ENCODE data around the gene AHNAK2. TPM values are rescaled to one million over a fixed set of nuclear protein-coding genes. Genes with fewer than 3 reads are reported as not detected.
A peak's percentile ranks its signal among the peaks of the same experiment; 100 is the strongest.

AHNAK2 gene
- total RNA-seq, 1 donor from 2014 or later: 15.7 TPM

DNA sequence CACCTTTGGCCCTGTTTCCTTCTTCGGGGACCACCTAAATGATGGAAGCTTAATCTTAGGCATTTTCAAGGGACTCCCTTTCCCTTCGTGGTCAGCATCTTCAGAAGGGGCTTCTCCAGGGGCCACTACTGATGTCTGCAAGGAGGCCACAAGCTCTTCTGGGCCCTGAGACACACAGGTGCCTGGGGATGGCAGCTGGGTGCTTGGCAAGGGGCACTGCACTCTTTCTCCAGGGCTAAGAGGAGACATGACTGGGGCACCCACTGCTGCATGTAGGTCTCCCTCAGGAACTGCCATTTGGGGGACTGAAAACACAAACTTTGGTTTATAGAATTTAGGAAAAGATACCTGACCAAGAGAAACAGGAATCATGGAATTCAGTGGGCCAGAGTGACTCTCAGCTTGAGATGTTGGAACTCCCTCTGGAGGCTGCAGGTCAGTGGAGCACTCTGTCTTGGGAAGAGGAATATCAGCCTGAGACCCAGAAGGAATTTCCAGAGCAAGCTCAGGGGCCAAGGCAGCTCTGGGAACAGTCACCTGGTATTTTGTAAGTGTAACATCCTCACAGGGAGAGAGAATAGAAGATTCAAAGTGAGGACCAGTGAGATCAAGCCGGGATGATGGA is 37.5 kb downstream of the AHNAK2 start:
- no peak for DNase-seq (ENCODE audit: low spot score)

DNA sequence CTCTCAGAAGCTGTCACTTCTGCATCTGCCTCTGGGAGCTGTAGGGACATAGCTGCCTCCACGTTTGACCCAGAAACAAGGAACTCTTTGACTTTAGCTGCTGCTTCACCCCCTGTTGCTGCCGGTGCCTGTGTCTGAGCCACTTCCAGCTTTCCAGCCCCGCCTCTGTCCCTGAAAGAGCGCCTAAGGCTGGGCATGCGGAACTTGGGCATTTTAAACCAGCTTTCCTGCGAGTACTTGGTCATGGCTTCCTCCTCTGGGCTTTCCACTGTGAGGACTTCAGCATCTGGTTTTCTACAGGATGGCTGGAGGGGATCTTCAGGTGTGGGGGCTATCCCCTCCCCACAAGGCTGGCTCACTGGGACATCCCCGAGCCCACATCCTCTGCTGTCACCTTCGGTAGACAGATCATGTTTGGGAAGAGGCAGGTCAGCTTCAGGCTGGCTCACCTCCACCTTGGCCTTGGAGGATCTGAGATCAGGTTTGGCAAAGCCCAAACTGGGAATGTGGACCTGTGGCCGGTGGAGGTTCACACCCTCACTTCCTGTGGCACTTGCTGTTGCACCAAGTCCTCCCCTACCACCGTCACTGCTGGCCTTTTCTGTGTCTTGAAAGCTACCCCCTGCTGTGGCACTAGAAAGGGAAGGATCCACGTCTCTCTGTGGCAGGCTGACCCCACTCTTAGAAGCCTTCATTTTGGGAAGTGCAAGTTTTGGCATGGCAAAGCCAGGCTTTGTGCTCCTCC is 38.3 kb downstream of the AHNAK2 start:
- DNase-seq (ENCODE audit: low spot score): no peak

DNA sequence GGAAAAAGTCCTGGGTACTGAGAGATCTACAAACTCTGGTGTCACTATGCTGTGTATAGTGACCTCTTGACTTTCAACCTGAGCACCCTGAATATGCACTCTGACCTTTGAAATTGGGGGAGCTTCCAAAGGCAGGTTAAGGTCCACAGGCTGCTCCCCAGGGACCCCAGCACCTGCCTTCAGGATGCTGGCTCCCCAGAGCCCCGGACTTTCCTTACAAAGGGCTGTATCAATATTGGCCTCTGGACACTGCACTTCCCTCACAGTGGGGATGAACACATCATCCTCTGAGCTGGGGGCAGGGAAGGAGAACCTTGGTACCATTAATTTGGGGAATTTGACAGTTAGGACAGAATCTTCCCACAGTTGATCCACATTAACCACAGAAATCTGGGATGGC is 39.2 kb downstream of the AHNAK2 start:
- DNase-seq (ENCODE audit: low spot score): peak; percentile 51

DNA sequence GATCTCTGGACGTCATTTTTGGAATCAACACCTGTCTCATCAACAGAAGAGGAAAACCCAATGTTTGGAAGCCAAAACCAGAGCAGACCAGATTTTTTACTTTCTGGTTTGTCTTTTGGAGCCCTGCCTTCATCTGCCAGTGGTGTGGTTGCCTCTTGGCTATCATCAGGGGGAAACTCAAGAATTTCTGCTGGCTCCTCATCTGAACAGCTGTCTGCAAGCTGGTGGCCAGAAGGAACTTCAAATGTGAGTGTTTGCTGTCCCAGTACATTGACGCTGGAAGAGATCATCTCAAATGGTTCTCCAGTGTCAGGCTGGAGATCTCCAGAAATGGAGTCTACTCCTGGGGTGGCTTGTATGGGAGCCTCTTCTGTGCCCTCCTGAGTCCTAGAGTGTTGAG is 39.7 kb downstream of the AHNAK2 start:
- DNase-seq (ENCODE audit: low spot score): no peak

DNA sequence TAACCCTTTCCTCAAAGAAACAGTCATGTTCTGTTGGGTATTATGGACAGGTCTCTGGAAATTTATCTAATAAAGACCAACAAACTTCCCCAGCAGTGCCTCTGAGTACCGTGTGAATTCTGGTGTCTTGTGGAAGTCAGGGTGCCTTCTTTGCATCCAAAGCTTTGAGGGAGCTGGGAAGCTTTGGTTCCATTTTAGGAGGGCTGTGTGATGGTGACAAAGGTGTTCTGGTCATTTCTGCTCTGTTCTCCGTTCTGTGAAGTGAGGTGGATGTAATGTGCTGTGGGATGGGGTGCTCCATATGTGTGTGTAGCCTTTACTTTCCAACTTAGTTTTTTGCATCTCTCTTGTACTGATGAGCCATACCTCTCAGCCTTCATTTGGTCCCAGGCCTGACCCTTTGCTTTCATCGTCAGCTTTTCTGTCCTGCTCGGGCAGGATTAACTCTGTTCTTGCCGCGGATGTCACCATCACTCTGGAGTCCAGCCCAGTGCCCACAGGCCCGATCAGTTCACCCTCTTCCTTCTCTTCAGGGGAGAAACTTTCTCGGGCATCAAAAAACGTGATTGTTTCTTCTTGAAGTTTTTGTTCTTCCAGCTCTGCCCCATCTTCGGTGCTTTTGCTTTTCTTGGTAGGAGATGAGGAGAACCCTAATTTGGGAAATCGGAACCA is 40.3 kb downstream of the AHNAK2 start:
- DNase-seq (ENCODE audit: low spot score): peak; percentile 60

DNA sequence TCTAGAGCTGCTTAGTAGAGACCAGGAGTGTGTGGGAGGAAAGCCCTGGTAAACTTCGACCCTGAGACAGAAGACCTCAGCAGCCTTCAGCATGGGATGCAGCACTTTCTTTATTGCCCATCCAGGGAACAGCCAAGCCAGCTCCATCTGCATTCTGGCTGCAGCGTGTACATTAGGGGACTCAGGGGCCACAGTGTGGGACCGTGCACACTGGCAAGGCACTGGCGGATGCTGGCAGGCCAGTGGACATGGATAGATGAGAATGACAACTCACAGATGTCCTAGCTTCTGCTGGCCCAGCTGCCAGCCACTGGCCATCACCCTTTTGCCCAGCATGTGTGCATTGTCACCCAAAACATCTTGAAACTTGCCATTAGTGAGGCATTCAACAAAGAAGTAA is 41.0 kb downstream of the AHNAK2 start:
- DNase-seq (ENCODE audit: low spot score): peak; percentile 73

DNA sequence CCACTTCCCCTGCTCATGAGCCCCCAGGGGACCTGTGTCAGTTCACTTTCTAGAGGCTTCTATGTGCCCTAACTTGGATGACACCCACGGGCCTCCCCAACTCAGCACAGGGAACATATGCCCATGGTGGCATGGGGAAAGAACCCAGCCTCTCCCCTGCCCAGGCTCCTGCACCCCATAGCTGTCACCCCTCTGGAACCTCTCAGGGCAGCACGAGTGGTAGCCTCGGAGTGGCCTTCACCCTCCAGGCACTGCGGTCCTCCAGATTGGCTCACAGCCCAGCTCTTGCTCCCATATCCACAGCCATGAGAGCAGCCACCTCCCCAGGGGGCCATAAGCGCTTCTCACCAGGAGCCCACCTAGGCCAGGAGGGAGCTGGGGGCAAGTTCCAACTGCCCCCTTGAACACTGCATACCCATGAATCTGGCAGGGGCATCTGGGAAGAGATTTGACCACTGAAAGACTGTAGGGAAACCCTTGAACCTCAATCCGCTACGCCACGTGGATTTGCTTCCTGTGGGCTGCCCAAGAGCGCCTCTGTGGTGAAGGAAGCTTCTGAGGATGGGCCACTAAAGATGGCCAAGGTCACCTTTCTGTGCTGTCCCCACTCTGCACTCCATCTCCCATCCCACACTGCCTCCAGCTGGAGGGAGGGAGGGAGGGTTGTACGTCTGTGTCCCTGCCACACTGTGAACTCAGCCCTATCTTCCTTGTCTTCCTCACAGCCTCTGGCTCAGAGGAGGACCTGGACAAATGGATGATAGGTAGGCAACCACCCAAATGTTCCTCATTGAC is 41.6 kb downstream of the AHNAK2 start:
- DNase-seq (ENCODE audit: low spot score): peak; percentile 72

DNA sequence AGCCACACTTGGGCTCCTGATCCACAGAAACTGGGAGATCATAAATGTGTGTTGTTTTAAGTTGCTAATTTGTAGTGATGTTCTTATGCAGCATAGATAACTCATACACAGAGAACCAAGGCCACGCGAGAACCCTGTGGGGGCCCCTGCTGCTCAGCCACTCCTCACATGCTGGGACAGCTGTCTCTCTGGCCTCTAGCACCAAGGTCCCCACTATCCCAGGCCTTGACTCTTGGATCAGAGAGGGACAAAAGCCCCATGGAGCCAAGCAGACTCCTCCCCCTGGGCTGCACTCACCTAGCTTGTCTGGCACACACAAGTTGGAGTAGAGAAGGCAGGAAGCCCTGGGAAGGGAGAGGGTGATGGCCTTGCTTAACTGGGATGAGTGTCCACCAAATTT is 42.2 kb downstream of the AHNAK2 start:
- no peak for DNase-seq (ENCODE audit: low spot score)

DNA sequence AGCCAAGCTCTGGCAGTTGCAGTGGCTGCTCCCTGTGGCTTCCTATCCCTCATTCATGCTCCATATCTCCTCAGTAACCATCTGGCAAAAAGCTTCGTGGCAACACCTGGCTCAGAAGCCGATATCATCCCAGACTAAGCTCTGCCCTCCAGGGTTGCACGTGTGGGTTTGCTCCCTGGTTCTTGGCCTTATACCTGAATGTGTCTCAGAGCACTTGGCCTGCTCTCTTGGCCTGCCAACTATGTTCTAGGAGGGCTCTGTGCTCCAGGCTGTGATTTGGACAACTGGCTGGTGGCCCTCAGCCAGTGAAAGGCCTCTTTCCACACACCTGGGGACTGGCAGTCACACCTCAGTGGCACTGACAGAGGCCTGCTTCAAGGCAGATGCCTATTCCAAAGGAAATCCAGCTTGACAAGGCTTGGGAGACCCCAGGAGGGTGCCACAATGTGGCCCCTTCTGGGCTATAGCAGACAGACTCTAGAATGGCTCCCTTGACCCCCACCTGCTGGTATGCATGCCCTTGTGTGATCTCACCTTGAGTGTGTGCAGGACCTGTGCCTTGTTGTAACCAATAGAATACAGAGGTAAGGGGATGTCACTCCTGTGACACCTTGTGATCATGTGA is 43.0 kb downstream of the AHNAK2 start:
- DNase-seq (ENCODE audit: low spot score): peak; percentile 67

DNA sequence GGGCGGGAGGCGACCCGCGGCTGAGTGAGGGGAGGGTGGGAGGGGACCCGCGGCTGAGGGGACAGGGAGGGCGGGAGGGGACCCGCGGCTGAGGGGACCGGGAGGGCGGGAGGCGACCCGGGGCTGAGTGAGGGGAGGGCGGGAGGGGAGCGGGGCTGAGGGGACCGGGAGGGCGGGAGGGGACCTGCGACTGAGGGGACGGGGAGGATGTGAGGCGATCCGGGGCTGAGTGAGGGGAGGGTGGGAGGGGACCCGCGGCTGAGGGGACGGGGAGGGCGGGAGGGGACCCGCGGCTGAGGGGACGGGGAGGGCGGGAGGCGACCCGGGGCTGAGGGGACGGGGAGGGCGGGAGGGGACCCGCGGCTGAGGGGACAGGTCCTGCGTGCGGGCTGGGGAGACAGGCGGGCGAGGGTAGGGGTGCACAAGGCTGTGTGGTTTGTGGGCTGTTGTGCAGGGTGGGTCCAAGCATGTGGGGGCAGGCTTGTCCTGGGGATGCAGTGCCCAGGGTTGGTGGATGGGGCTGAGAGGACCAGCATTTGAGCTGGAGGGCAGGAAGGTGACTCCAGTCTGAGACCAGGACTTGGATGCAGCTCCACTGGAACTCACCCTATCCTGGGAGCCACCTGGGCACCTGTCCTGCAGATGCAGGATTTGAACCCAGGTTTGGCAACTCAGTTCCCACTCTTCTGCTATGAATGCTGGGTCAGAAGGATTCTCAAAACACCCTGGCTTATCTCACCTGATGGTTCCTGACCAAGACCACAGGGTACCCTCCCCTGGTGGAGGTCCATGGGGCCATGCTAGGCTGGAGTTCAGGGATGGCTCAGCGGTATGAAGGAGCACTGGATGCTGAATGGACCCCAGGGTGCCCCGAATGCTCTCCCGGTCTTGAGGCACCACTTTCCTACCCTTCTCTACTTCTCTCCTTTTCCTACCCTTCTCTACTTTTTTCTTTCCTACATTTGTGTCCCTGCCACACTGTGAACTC is 44.1 kb downstream of the AHNAK2 start:
- peak; percentile 89 for DNase-seq (ENCODE audit: low spot score)

DNA sequence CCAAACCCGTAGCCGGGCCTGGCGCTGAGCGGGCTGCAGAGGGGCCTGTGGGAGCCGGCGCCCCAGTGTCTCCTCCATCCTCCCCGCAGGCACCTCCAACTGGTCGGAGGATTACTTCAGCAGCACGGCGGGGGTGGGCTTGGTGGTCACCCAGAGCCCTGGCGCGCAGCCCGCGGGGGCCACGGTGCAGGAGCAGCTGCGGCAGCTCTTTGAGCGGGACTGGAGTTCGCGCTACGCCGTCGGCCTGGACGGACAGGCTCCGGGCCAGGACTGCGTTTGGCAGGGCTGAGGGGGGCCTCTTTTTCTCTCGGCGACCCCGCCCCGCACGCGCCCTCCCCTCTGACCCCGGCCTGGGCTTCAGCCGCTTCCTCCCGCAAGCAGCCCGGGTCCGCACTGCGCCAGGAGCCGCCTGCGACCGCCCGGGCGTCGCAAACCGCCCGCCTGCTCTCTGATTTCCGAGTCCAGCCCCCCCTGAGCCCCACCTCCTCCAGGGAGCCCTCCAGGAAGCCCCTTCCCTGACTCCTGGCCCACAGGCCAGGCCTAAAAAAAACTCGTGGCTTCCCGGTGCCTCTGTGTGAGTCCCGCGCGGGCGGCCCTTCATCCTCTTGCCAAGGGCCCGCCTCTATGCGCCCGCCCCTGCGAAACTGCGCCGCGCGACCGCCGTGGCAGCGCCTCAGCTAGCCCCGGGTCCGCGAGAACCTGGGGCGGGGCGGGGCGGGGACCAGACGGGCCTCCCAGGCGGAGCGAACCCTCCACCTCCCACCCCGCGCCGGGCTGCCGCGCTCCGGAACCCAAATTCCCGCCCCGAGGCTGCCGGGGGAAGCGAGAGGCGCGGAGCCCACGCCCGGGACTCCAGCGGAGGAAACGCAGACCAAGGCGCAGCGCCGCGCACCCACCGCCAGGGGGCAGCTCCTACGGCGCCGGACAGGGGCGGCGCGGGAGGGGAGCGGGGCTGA is 45.2 kb downstream of the AHNAK2 start:
- peak; percentile 97 for DNase-seq (ENCODE audit: low spot score)

DNA sequence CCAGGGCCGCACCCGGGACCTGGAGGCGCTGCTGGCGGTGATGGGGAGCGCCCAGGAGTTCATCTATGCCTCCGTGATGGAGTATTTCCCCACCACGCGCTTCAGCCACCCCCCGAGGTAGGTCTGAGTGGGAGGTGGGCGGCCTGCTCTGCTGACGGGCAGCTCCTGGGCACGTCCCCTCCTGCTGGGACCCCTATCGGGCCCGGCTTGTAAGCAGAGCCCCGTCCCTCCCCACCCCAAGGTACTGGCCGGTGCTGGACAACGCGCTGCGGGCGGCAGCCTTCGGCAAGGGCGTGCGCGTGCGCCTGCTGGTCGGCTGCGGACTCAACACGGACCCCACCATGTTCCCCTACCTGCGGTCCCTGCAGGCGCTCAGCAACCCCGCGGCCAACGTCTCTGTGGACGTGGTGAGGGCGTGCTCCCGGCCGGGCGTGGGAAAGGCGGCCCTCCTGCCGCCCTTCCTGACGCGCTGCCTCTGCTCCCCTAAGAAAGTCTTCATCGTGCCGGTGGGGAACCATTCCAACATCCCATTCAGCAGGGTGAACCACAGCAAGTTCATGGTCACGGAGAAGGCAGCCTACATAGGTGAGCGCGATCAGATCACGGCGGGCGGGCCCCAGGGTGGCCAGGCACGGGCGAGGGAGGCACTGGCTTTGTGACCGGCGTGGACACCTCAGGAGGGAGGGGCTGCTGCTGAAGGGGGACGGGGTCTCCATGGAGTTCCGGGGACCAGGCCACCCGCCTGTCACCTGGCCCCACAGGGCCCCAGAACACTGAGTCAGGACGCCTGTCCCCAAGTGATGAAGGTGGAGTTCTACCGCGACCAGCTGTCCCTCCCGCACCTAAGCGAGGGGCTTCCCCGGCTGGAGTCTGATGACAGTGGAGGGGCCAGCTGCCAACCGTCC is 46.2 kb downstream of the AHNAK2 start:
- peak; percentile 89 for DNase-seq (ENCODE audit: low spot score)

DNA sequence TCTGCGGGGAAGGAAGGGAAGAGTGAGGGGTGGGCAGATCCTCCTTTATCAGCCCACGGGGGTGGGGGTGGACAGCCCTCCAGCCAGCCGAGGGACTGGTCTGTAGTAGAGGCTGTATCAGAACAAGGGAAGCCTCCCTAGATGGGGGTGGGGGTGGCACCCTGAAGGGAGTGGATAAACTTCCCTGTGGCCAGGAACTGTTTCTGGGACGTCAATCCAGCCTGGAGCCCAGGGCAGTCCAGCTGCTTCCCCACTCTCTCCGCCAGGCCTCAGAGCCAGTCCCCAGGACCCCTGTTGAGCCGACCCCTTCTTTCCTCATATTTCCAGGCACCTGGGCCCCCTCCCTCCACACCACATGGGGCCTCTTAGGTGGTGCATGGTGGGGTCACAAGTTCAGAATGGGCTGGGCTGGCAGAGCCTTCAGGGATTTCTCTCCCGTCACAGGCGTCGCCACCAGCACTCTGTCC is 46.8 kb downstream of the AHNAK2 start:
- peak; percentile 78 for DNase-seq (ENCODE audit: low spot score)

DNA sequence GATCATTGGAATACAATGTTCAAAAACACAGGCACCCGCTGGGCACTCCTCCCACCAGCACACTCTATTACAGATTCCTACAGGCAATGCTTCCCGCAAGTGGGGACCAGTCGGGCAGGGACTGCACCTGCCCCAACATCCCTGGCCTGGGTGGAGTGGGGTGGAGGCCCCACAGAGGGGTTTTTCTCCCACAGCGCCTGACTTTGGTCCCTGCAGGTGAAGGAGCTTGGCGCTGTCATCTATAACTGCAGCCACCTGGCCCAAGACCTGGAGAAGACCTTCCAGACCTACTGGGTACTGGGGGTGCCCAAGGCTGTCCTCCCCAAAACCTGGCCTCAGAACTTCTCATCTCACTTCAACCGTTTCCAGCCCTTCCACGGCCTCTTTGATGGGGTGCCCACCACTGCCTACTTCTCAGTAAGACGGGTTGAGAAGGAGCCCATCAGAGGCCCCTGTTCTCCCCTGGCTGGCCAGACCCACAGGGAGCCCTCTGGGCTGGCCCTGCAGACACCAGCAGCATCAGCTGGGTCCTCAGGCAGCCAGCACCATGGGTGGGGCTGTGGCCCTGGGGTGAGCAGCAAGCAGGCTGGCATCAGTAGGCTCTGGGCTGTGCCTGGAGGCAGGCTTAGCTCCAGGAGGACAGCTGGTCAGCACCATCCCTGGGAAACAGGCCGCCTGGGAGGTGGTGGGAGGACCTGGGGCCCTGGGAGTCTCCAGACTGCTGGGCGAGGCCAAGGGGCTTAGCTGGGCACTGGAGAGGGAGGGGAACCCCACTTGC is 47.5 kb downstream of the AHNAK2 start:
- peak; percentile 79 for DNase-seq (ENCODE audit: low spot score)

DNA sequence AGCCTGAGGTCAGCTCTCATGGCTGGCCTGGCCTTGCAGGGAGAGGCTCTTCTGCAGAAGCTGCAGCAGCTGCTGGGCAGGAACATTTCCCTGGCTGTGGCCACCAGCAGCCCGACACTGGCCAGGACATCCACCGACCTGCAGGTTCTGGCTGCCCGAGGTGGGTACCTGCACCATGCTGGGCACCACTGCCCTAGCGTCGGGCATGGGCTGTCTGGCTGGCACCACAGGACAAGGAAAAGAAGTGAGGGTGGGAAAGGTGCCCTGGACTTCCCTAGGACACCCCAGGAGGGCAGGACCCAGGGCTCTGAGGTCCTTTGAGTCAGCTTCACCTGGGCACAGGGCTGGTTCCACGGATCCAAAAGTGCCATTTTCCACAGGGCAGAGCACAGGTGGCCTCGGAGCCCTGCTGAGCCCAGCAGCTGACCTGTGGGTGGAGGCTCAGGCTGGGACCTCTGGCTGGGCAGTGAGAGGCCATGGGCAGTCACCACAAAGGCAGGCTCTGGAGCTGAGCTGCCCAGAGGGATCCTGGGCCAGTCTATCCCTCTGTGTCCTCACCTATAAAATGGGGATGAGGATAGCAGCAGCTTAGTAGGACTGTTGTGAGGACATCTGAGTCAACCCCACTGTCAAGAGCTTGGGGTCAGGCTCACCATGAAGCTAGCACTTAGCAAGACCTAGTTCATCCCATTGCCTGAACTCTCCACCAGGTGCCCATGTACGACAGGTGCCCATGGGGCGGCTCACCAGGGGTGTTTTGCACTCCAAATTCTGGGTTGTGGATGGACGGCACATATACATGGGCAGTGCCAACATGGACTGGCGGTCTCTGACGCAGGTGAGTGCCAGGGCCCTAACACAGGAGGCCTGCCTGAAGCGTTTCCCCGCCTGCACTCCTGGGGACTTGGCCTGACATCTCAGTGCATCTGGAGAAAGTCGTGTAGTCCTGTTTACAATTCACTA is 48.6 kb downstream of the AHNAK2 start:
- peak; percentile 87 for DNase-seq (ENCODE audit: low spot score)
